Sigmoid colon (tissue), 7 donors: ENCODE data around the gene SUSD3. TPM values are rescaled to one million over a fixed set of nuclear protein-coding genes. Genes with fewer than 3 reads are reported as not detected.

Source experiments
- DNase-seq: peaks from one replicate; pipeline ENCODE4 v3.0.0-alpha.2; 2019
- H3K27ac ChIP-seq, 4 donors: fragments of 200-600 bp; sonication (generic); one replicate each; pipeline ENCODE4 v1.5.1; 2016 to 2019; ENCODE audit warnings: mild to moderate bottlenecking in 1 of 4
- H3K27me3 ChIP-seq, 3 donors: fragments of 200-600 bp; sonication (generic); one replicate each; pipeline ENCODE4 v1.5.1; 2019; ENCODE audit warnings: mild to moderate bottlenecking in 1 of 3
- H3K36me3 ChIP-seq, 4 donors: fragments of 200-600 bp; sonication (generic); one replicate each; pipeline ENCODE4 v1.5.1; 2016 to 2019
- H3K4me1 ChIP-seq, 4 donors: fragments of 200-600 bp; sonication (generic); one replicate each; pipeline ENCODE4 v1.5.1; 2017 to 2019
- H3K4me3 ChIP-seq, 4 donors: fragments of 200-600 bp; sonication (generic); one replicate each; pipeline ENCODE4 v1.5.1; 2017 to 2019; ENCODE audit warnings: mild to moderate bottlenecking in 2 of 4, moderate library complexity in 1 of 4
- H3K9me3 ChIP-seq, 4 donors: fragments of 200-600 bp in 3 of 4; sonication (generic) in 3 of 4; one replicate each; pipeline versions ENCODE4 v1.5.1 to v1.6.1; 2013 to 2019
- EP300 ChIP-seq, 4 donors: sonication (generic); formaldehyde crosslinking; IDR thresholded peaks; one replicate each; pipeline ENCODE4 v1.6.1; 2017; ENCODE audit warnings: antibody characterized with exemption in 4 of 4
- POLR2A ChIP-seq, 2 donors: fragments of 450-650 bp; IDR thresholded peaks; one replicate each; pipeline ENCODE4 v1.6.1; 2016; ENCODE audit warnings: antibody characterized with exemption in 2 of 2, mild to moderate bottlenecking in 2 of 2, moderate library complexity in 2 of 2
- POLR2AphosphoS5 ChIP-seq, 4 donors: sonication (generic); formaldehyde crosslinking; IDR thresholded peaks; one replicate each; pipeline ENCODE4 v1.6.1; 2017; ENCODE audit warnings: antibody characterized with exemption in 4 of 4
- WGBS, 2 donors: extraction: QIAGEN DNeasy Blood & Tissue Kit; methylation state at CpG; one replicate each; pipeline ENCODE4 v1.1.7; 2013; 5-methylcytosine and 5-hydroxymethylcytosine counted together
- intact Hi-C: fragments of 100-400 bp; cut with DNase I; formaldehyde crosslinking; loops from one replicate; pipeline ENCODE4 v1.15.1; 2023
- polyA plus RNA-seq, 3 donors: library from polyadenylated mRNA; stranded (reverse); fragments of 200-250 nt; gene quantifications; one replicate each; pipeline ENCODE4 v1.2.3, GENCODE V29; 2013
- total RNA-seq, 4 donors: library from RNA; depleted of rRNA; stranded (reverse); fragments of >200 nt; gene quantifications; one replicate each; pipeline ENCODE4 v1.1.0, GENCODE V29; 2016
- TF ChIP-seq, protein P1 (sequence below), 4 experiments: fragments of 450-650 bp in 3 of 4; fragments of 200-600 bp in 1 of 4; IDR thresholded peaks; one replicate each; pipeline ENCODE4 v1.5.1; 2016 to 2019; ENCODE audit warnings: antibody characterized with exemption in 4 of 4, mild to moderate bottlenecking in 3 of 4, moderate library complexity in 2 of 4
- donor health status: healthy with polysubstance abuse.
- donor health status: Bipolar disorder and iron deficiency.
- donor health status: healthy.

SUSD3 gene
- total and polyA plus RNA-seq, 7 donors = 0.92 to 15.2 (median 4.7) TPM; not detected in 1

DNA sequence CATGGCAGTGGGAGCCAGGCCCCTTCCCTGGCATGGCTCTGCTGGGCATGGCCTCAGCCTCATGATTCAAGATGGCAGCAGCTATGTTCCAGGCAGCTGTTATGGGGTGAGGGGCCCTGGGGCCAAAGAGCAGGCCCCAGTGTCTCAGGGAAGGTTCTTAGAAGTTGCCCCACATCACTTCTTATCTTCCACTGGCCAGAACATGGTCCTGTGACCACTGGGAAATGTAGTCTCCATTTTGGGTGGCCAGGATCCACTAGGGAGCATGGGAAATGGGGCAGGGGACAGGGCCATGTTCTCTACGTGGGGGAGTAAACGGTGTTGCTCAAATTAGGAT is 18.3 kb downstream of the SUSD3 start:
- Histone ChIP-seq H3K4me3 (no peak overlapping the region), H3K27ac (no peak overlapping the region), H3K4me1 (peaks cover 0 to 32% (median 13%) of the 10 kb centered on the region in 4 donors), H3K36me3 (no peaks in the 10 kb centered on the region), H3K9me3 (no peaks in the 10 kb centered on the region), H3K27me3 (no peaks in the 10 kb centered on the region)
- DNase-seq = no peak
- 95 to 96% methylated on average over 2 of the region's 2 CpGs for WGBS, 2 donors
- no peak for TF ChIP-seq POLR2AphosphoS5 (IDR thresholded peaks at IDR 0.05)
- no peak for TF ChIP-seq EP300 (IDR thresholded peaks at IDR 0.05)
- TF ChIP-seq, protein P1, sequence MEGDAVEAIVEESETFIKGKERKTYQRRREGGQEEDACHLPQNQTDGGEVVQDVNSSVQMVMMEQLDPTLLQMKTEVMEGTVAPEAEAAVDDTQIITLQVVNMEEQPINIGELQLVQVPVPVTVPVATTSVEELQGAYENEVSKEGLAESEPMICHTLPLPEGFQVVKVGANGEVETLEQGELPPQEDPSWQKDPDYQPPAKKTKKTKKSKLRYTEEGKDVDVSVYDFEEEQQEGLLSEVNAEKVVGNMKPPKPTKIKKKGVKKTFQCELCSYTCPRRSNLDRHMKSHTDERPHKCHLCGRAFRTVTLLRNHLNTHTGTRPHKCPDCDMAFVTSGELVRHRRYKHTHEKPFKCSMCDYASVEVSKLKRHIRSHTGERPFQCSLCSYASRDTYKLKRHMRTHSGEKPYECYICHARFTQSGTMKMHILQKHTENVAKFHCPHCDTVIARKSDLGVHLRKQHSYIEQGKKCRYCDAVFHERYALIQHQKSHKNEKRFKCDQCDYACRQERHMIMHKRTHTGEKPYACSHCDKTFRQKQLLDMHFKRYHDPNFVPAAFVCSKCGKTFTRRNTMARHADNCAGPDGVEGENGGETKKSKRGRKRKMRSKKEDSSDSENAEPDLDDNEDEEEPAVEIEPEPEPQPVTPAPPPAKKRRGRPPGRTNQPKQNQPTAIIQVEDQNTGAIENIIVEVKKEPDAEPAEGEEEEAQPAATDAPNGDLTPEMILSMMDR (IDR thresholded peaks at IDR 0.05) = no peak
- TF ChIP-seq POLR2A (IDR thresholded peaks at IDR 0.05) = no peak
- intact Hi-C loops = no loop called here

DNA sequence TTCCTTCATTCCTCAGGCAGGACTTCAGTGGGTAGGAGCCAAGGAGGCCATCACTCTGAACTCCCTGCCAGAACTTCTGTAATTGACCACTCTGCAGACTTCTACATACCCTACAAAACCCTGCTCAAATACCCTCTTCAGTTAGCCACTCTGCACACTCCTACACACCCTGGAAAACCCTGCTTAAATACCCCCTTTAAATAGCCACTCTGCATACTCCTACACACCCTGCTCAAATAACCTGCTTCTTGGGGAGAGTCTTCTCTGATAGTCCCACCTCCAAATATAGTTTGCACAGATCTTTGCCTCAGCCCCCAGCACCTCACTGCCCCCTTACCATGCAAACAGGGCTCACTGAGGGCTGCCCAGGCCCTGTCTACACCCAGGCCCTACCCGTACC is 18.9 kb downstream of the SUSD3 start:
- Histone ChIP-seq H3K36me3 (no peaks in the 10 kb centered on the region), H3K27me3 (no peaks in the 10 kb centered on the region), H3K27ac (no peak overlapping the region), H3K4me1 (peaks cover 0 to 25% (median 7%) of the 10 kb centered on the region in 4 donors), H3K4me3 (no peak overlapping the region), H3K9me3 (no peaks in the 10 kb centered on the region)
- no peak for DNase-seq
- 94 to 96% methylated on average over 1 of the region's 1 CpG for WGBS, 2 donors
- TF ChIP-seq POLR2A (IDR thresholded peaks at IDR 0.05) = no peak
- intact Hi-C loops = no loop called here

DNA sequence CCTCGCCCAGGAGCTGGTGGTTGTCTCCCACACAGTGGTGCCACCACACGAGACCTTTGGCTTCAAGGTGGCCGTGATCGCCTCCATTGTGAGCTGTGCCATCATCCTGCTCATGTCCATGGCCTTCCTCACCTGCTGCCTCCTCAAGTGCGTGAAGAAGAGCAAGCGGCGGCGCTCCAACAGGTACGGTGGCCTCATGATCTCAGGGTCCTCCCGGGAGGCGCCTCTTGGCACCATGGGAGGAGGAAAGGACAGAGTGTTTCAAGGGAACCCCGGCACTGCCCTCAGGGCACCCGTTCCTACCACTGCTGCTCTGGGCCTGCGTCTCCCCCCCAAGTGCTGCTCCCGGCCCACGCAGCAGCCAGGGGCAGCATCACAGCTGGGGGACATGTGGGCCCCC is 19.3 kb downstream of the SUSD3 start:
- no peaks in the 10 kb centered on the region for H3K36me3 ChIP-seq
- H3K27me3 ChIP-seq = no peaks in the 10 kb centered on the region
- H3K4me3 ChIP-seq = no peak overlapping the region
- peaks cover 0 to 21% (median 3%) of the 10 kb centered on the region in 4 donors for H3K4me1 ChIP-seq
- 96 to 97% methylated on average over 16 of the region's 16 CpGs for WGBS, 2 donors
- no peaks in the 10 kb centered on the region for H3K9me3 ChIP-seq
- TF ChIP-seq POLR2AphosphoS5 (IDR thresholded peaks at IDR 0.05) (no peak), EP300 (IDR thresholded peaks at IDR 0.05) (no peak), POLR2A (IDR thresholded peaks at IDR 0.05) (no peak)
- TF ChIP-seq, protein P1 (IDR thresholded peaks at IDR 0.05) = no peak
- DNase-seq = no peak
- intact Hi-C loops = no loop called here
- no peak overlapping the region for H3K27ac ChIP-seq

DNA sequence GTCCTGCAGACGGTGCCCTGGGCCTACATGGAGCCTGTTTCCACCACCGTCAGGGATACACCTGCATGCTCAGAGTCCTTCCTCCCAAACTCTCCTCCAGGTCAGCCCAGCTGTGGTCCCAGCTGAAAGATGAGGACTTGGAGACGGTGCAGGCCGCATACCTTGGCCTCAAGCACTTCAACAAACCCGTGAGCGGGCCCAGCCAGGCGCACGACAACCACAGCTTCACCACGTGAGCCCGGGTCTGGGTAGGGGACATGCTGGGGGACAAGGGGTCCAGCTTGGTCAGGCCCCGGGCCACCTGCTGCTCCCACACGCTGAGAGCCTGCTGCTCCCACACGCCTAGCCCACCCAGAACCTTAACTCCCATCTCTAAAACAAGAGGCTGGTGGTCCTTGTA is 20.9 kb downstream of the SUSD3 start:
- Histone ChIP-seq H3K27ac (no peak overlapping the region), H3K4me3 (no peak overlapping the region), H3K27me3 (no peaks in the 10 kb centered on the region), H3K4me1 (peaks cover 0 to 6% (median 0%) of the 10 kb centered on the region in 4 donors), H3K36me3 (no peaks in the 10 kb centered on the region), H3K9me3 (no peaks in the 10 kb centered on the region)
- intact Hi-C loops = no loop called here
- DNase-seq = peak; percentile 44
- no peak for TF ChIP-seq POLR2A (IDR thresholded peaks at IDR 0.05)
- TF ChIP-seq, protein P1 (IDR thresholded peaks at IDR 0.05) = no peak
- no peak for TF ChIP-seq POLR2AphosphoS5 (IDR thresholded peaks at IDR 0.05)
- TF ChIP-seq EP300 (IDR thresholded peaks at IDR 0.05) = no peak
- 90 to 94% methylated on average over 13 of the region's 13 CpGs for WGBS, 2 donors

DNA sequence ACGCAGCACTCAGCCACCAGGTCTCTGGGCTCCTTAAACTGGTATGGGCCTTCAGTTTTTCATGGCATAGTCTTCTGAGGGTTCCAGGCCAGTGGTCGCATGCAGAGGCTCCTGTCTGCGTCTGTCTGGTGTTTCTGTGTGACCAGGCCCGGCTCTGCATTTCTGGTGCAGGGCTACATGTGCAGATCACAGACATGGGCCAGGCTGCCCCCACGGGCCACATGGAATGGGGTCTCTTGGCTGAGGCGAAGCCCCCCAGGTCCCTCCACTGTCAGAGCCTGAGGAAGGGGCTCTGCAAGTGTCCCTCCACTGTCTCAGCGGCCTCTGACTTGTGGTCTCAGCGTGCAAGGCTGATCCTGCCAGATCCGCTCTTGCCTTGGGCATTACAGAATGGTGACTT is 21.9 kb downstream of the SUSD3 start:
- Histone ChIP-seq H3K4me3 (no peak overlapping the region), H3K36me3 (no peaks in the 10 kb centered on the region), H3K4me1 (no peaks in the 10 kb centered on the region), H3K27ac (no peak overlapping the region), H3K27me3 (no peaks in the 10 kb centered on the region), H3K9me3 (no peaks in the 10 kb centered on the region)
- peak; percentile 40 for DNase-seq
- intact Hi-C loops = no loop called here
- WGBS, 2 donors = 95 to 96% methylated on average over 9 of the region's 9 CpGs
- no peak for TF ChIP-seq EP300 (IDR thresholded peaks at IDR 0.05)
- TF ChIP-seq, protein P1 (IDR thresholded peaks at IDR 0.05) = no peak
- no peak for TF ChIP-seq POLR2A (IDR thresholded peaks at IDR 0.05)
- TF ChIP-seq POLR2AphosphoS5 (IDR thresholded peaks at IDR 0.05) = no peak
